Cardiac fibroblast (primary cell): ENCODE data around the gene MACROH2A1.

Source experiments
- DNase-seq, 2 donors: peaks; one replicate each; pipeline versions ENCODE4 v3.0.0 to v3.0.0-alpha.2; 2010; ENCODE audit warnings: low read depth in 2 of 2
- H3K4me3 ChIP-seq, 2 donors: replicated peaks in 1 of 2; 1 replicate in 1 of 2; 2 replicates in 1 of 2; pipeline ENCODE4 v1.5.1; 2011; ENCODE audit warnings: low read depth in 2 of 2, low read length in 2 of 2, mild to moderate bottlenecking in 2 of 2, moderate library complexity in 1 of 2
- TF ChIP-seq, protein P1 (sequence below): IDR thresholded peaks from one replicate; pipeline ENCODE4 v1.5.1; 2011; ENCODE audit warnings: low read depth, mild to moderate bottlenecking, low read length, inconsistent platforms

Gene MACROH2A1

DNA sequence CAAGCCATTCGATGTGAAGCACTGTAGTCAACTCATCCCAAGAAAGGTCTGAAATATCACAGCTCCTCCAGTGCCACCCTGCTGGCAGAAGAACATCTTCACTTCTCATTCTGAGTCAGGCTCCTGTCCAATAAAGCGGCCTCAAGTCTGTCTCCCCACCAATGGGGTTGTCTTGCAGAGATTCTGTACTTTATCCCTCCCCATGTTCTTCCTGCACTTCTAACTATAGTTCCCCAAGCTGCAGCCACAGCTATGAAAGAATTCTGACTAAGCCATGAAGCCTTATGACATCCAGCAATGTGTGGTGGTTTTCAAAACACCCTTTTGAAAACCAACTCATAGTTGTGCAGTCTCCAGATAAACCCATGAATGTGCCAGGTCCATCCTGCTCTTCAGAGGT is 6.8 kb downstream of the MACROH2A1 start:
- no peak overlapping the region for H3K4me3 ChIP-seq
- DNase-seq: peak; percentile 52 to 81
- TF ChIP-seq, protein P1, sequence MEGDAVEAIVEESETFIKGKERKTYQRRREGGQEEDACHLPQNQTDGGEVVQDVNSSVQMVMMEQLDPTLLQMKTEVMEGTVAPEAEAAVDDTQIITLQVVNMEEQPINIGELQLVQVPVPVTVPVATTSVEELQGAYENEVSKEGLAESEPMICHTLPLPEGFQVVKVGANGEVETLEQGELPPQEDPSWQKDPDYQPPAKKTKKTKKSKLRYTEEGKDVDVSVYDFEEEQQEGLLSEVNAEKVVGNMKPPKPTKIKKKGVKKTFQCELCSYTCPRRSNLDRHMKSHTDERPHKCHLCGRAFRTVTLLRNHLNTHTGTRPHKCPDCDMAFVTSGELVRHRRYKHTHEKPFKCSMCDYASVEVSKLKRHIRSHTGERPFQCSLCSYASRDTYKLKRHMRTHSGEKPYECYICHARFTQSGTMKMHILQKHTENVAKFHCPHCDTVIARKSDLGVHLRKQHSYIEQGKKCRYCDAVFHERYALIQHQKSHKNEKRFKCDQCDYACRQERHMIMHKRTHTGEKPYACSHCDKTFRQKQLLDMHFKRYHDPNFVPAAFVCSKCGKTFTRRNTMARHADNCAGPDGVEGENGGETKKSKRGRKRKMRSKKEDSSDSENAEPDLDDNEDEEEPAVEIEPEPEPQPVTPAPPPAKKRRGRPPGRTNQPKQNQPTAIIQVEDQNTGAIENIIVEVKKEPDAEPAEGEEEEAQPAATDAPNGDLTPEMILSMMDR: no peak

DNA sequence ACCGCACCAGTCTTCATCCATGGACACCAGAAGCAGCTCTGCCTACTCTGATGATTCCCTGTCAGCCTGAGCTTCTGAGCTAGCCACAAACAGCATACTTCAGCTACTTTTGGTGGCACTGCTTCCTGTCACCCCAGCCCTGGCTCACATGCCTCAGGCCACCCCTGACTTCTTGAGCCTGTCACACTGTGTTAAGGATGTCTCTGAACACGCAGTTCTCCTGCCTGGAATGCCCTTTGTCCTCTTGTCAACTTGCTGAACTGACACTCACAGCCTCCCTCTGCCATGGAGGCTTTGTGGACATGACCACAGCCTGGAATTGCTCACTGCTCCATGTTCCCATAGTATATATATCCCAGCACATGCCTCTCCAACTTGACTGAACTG is 7.2 kb downstream of the MACROH2A1 start:
- TF ChIP-seq, protein P1: no peak
- DNase-seq: peak in 1 of 2 donors; percentile 39
- H3K4me3 ChIP-seq: no peak overlapping the region

- TF ChIP-seq, protein P1: no peak
- DNase-seq: peak; percentile 69 to 84
- no peak overlapping the region for H3K4me3 ChIP-seq
Observed at GRCh38 chr5:135391116-135391868, 7.7 kb downstream of the MACROH2A1 start.

- DNase-seq: no peak
- TF ChIP-seq, protein P1: no peak
- no peak overlapping the region for H3K4me3 ChIP-seq
Observed at GRCh38 chr5:135388860-135389435, 10.1 kb downstream of the MACROH2A1 start.

DNA sequence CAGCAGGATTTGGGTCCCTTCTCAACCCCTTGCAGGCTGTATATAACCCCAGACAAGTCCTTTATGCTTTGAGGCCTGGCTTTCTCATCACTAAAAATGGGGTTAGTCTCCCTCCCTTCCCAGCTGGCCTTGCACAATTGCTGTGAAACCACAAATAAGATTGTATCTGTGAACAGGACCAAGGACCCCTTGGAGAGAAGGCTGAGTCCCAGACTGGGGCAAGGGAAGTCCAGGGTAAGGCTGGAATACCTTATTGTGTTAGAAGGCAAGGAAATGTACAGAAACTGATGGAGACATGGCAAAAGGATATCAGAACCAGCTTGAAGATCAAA is 11.4 kb downstream of the MACROH2A1 start:
- no peak for DNase-seq
- H3K4me3 ChIP-seq: no peak overlapping the region

GRCh38 chr5:135386886-135387628 is 12.0 kb downstream of the MACROH2A1 start:
- H3K4me3 ChIP-seq: no peak overlapping the region
- DNase-seq: peak; percentile 93 to 98
- TF ChIP-seq, protein P1: no peak

More for the DNA sequence above, 11.4 kb downstream of the MACROH2A1 start:
- TF ChIP-seq, protein P1: no peak
